Sigmoid colon (tissue), 4 donors: ENCODE measurements around the gene HAUS3.

Source experiments
- POLR2A ChIP-seq, 2 donors: fragments of 450-650 bp; IDR thresholded peaks; one replicate each; pipeline ENCODE4 v1.6.1; 2016; ENCODE audit warnings: antibody characterized with exemption in 2 of 2, mild to moderate bottlenecking in 2 of 2, moderate library complexity in 2 of 2
- POLR2AphosphoS5 ChIP-seq, 4 donors: sonication (generic); formaldehyde crosslinking; IDR thresholded peaks; one replicate each; pipeline ENCODE4 v1.6.1; 2017; ENCODE audit warnings: antibody characterized with exemption in 4 of 4
- TF ChIP-seq, protein P1 (sequence below), 4 experiments: fragments of 450-650 bp in 3 of 4; fragments of 200-600 bp in 1 of 4; IDR thresholded peaks; one replicate each; pipeline ENCODE4 v1.5.1; 2016 to 2019; ENCODE audit warnings: antibody characterized with exemption in 4 of 4, mild to moderate bottlenecking in 3 of 4, moderate library complexity in 2 of 4

DNA sequence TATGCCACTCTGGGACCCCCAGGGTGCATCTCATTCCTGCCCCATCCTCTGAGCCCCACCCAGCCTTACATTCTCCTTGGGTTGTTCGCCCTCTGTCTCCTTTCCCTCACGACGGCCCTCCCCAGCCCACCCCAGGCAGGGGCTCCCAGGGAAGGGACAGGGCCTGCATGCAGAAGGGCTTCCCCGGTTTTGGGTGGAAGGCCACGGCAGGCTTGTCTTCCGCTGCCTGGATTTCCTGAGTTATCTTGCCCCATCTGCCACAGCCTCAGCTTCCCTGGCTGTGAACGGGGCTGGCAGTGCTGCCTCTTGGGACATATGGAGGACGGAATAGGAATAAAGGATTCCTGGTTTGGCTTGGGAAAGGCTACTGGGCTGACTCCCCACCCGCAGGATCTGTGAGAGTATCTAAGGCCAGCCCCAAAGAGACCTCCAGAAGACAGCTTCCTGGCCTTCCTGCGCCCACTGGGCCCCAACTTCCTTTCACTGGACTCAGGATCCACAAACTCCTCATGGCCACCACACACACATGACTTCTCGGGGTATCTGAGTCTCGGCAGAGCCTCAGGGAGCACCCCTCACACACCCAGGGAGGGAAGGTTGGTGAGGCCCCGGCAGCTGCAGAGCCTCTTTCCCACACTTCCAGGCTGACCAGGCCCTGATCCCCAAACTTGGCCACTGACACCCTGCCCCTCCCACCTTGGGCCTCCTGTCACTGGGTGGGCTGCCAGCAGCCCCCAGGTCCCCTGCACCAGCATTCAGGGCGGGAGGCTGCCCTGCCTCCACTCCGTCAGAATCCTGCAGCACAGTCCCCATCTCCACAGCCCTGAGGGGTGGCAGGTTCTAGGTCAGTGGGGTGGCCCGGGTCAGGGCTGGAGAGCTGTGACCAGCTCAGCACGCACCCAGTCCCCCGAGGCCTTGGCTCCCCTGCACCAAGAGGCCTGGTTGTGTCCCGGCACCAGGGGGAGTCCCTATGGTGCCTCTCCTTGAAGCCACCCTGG lies 23.5 kb upstream of the HAUS3 start:
- TF ChIP-seq POLR2A (IDR thresholded peaks at IDR 0.05), result no peak
- TF ChIP-seq, protein P1, sequence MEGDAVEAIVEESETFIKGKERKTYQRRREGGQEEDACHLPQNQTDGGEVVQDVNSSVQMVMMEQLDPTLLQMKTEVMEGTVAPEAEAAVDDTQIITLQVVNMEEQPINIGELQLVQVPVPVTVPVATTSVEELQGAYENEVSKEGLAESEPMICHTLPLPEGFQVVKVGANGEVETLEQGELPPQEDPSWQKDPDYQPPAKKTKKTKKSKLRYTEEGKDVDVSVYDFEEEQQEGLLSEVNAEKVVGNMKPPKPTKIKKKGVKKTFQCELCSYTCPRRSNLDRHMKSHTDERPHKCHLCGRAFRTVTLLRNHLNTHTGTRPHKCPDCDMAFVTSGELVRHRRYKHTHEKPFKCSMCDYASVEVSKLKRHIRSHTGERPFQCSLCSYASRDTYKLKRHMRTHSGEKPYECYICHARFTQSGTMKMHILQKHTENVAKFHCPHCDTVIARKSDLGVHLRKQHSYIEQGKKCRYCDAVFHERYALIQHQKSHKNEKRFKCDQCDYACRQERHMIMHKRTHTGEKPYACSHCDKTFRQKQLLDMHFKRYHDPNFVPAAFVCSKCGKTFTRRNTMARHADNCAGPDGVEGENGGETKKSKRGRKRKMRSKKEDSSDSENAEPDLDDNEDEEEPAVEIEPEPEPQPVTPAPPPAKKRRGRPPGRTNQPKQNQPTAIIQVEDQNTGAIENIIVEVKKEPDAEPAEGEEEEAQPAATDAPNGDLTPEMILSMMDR (IDR thresholded peaks at IDR 0.05), result no peak
- no peak for TF ChIP-seq POLR2AphosphoS5 (IDR thresholded peaks at IDR 0.05)
